GM12878 (cell line): ENCODE data around the gene UBE2E3. TPM values are rescaled to one million over a fixed set of nuclear protein-coding genes. Genes with fewer than 3 reads are reported as not detected.

Experiments used
- ATAC-seq: fragments of 200-7000 bp; cut with Tn5 transposase; 3 replicates; pipeline ENCODE4 v1.9.1; 2020; ENCODE audit warnings: mild to moderate bottlenecking, moderate library complexity
- BruUV-seq: library from RNA; stranded (reverse); fragments of 400-500 nt; replicated peaks from 2 replicates; lab custom pipeline; 2021; lab: Mats Ljungman, UMichigan
- CTCF ChIA-PET: fragments of 300-600 bp; sonication (Branson Sonifier 250); formaldehyde crosslinking; extraction: SDS; loops from one replicate; lab custom pipeline; 2021; ENCODE audit warnings: inconsistent platforms; lab: Yijun Ruan, JAX
- POLR2A ChIA-PET: fragments of 350-600 bp; formaldehyde crosslinking; extraction: SDS; loops from one replicate; lab custom pipeline; 2021; ENCODE audit warnings: inconsistent platforms; lab: Charles Lee
- RAD21 ChIA-PET: fragments of 300-600 bp; sonication (Branson Sonifier 250); formaldehyde crosslinking; loops from one replicate; lab custom pipeline; 2023; ENCODE audit warnings: antibody characterized with exemption; ENCODE audit not compliant: unreplicated experiment; lab: Charles Lee
- SMC1A ChIA-PET: fragments of 300-600 bp; sonication (Branson Sonifier 250); formaldehyde crosslinking; loops from one replicate; lab custom pipeline; 2023; ENCODE audit not compliant: unreplicated experiment, uncharacterized antibody; lab: Charles Lee
- DNase-seq: peaks from one replicate; pipeline ENCODE4 v3.0.0-alpha.2; 2011; ENCODE audit warnings: low read depth, low spot score
- FAIRE-seq: peaks from 3 replicates; lab custom pipeline; 2011; peaks lifted over from hg19 to GRCh38; lab: Jason Lieb, UNC
- H2AFZ ChIP-seq: 2 replicates; pipeline ENCODE4 v1.6.0; 2011; ENCODE audit warnings: low read depth, low read length, control low read depth; ENCODE audit not compliant: control insufficient read depth
- H3K27ac ChIP-seq: 2 replicates; pipeline ENCODE4 v1.5.1; 2011; ENCODE audit warnings: control low read depth; ENCODE audit not compliant: control insufficient read depth, insufficient read depth
- H3K27me3 ChIP-seq, 2 experiments: replicated peaks in 1 of 2; 2 replicates each; pipeline versions ENCODE4 v1.6.0 to v1.6.1; 2011; ENCODE audit warnings: low read length in 1 of 2; ENCODE audit not compliant: control insufficient read depth in 2 of 2, insufficient read depth in 2 of 2
- H3K36me3 ChIP-seq, 2 experiments: 2 replicates each; pipeline ENCODE4 v1.5.1; 2011; ENCODE audit warnings: low read length in 1 of 2; ENCODE audit not compliant: control insufficient read depth in 2 of 2, insufficient read depth in 2 of 2
- H3K4me1 ChIP-seq: 2 replicates; pipeline ENCODE4 v1.6.1; 2011; ENCODE audit warnings: mild to moderate bottlenecking, low read length, moderate library complexity, mixed read lengths; ENCODE audit not compliant: control insufficient read depth, insufficient read depth
- H3K4me2 ChIP-seq: 2 replicates; pipeline ENCODE4 v1.6.0; 2011; ENCODE audit warnings: control low read depth; ENCODE audit not compliant: control insufficient read depth, insufficient read depth
- H3K4me3 ChIP-seq: fragments of 200-600 bp; sonication (generic); 2 replicates; pipeline ENCODE4 v1.5.1; 2016
- H3K79me2 ChIP-seq: 2 replicates; pipeline ENCODE4 v1.6.0; 2011; ENCODE audit warnings: low read length; ENCODE audit not compliant: control insufficient read depth, insufficient read depth
- H3K9ac ChIP-seq: 2 replicates; pipeline ENCODE4 v1.8.0; 2011; ENCODE audit warnings: low read length, control low read depth, mixed read lengths; ENCODE audit not compliant: control insufficient read depth, insufficient read depth
- H3K9me3 ChIP-seq: replicated peaks from 3 replicates; pipeline ENCODE4 v1.5.1; 2011; ENCODE audit warnings: mild to moderate bottlenecking, low read length; ENCODE audit not compliant: control insufficient read depth, insufficient read depth
- H4K20me1 ChIP-seq: 2 replicates; pipeline ENCODE4 v1.6.0; 2011; ENCODE audit not compliant: control insufficient read depth, insufficient read depth
- ATF7 ChIP-seq: fragments of 450-650 bp; IDR thresholded peaks from 2 replicates; pipeline ENCODE4 v1.6.1; 2016; ENCODE audit warnings: low read depth, mild to moderate bottlenecking
- CHD4 ChIP-seq: fragments of 200-600 bp; sonication (generic); IDR thresholded peaks from 2 replicates; pipeline ENCODE4 v1.6.1; 2016; ENCODE audit warnings: mild to moderate bottlenecking
- CREB1 ChIP-seq: IDR thresholded peaks from 2 replicates; pipeline ENCODE4 v1.6.1; 2012; ENCODE audit warnings: low read depth, mild to moderate bottlenecking, inconsistent platforms
- CREM ChIP-seq: IDR thresholded peaks from 2 replicates; pipeline ENCODE4 v1.6.1; 2014; ENCODE audit warnings: antibody characterized with exemption, low read depth
- EED ChIP-seq: sonication (generic); IDR thresholded peaks from 2 replicates; pipeline ENCODE4 v1.6.1; 2016; ENCODE audit warnings: antibody characterized with exemption, low read depth
- JUNB ChIP-seq: IDR thresholded peaks from 2 replicates; pipeline ENCODE4 v1.6.1; 2016; ENCODE audit warnings: antibody characterized with exemption, mild to moderate bottlenecking
- MEF2B ChIP-seq: fragments of 450-650 bp; IDR thresholded peaks from 2 replicates; pipeline ENCODE4 v1.6.1; 2018; ENCODE audit warnings: mild to moderate bottlenecking, moderate library complexity; ENCODE audit not compliant: partially characterized antibody, poor library complexity, severe bottlenecking
- NFIC ChIP-seq: IDR thresholded peaks from 2 replicates; pipeline ENCODE4 v1.6.1; 2012; ENCODE audit warnings: low read depth, mild to moderate bottlenecking, inconsistent platforms, low read length, moderate library complexity
- RELB ChIP-seq: fragments of 450-650 bp; IDR thresholded peaks from 2 replicates; pipeline ENCODE4 v1.6.1; 2017; ENCODE audit warnings: low read depth, mild to moderate bottlenecking, moderate library complexity
- REST ChIP-seq: IDR thresholded peaks from 2 replicates; pipeline ENCODE4 v1.6.1; 2012; ENCODE audit warnings: mild to moderate bottlenecking, low read depth, low read length
- RUNX3 ChIP-seq: IDR thresholded peaks from 2 replicates; pipeline ENCODE4 v1.6.1; 2012; ENCODE audit warnings: low read length, inconsistent platforms
- WGBS: methylation state at CpG from one replicate; pipeline ENCODE4 v1.1.6; 2016; ENCODE audit warnings: low lambda C conversion rate; ENCODE audit not compliant: insufficient replicate concordance, insufficient coverage; ENCODE audit errors: missing lambda C conversion rate; 5-methylcytosine and 5-hydroxymethylcytosine counted together
- in situ Hi-C: fragments of 300-500 bp; cut with MboI; formaldehyde crosslinking; loops from 9 replicates; pipeline ENCODE4 v1.14.3; 2018; ENCODE audit warnings: mixed read lengths
- intact Hi-C: fragments of 100-400 bp; cut with micrococcal nuclease; formaldehyde crosslinking; loops from one replicate; pipeline ENCODE4 v1.14.2; 2022; ENCODE audit not compliant: unreplicated experiment
- polyA plus RNA-seq, 11 experiments: library from polyadenylated mRNA; depleted of rRNA in 4 of 11; unstranded in 6 of 11; stranded (reverse) in 5 of 11; fragments of >200 nt; fragmentation: Nextera tagmentation in 4 of 11; fragmentation: Illumina TruSeq in 1 of 11; extraction: Ambion mirVana in 4 of 11; extraction: Trizol in 1 of 11; gene quantifications; 1 replicate in 1 of 11; 2 replicates in 10 of 11; pipeline versions ENCODE4 v1.2.1 to v1.2.3, GENCODE V29; 2011 to 2016; ENCODE audit warnings: inconsistent platforms in 2 of 11, missing spikeins in 2 of 11, low read depth in 1 of 11
- total RNA-seq, 4 experiments: library from RNA; depleted of rRNA in 3 of 4; stranded (reverse); fragments of >200 nt in 3 of 4; fragmentation: Illumina TruSeq in 1 of 4; extraction: Trizol in 1 of 4; gene quantifications; 2 replicates each; pipeline versions ENCODE4 v1.2.1 to v1.2.3, GENCODE V29; 2013 to 2021

Gene UBE2E3
- total and polyA plus RNA-seq, 10 of the 15 experiments (the other 5 are each of a cell fraction or from before 2014, with no cell fraction given): 14.9 to 50.0 (median 26.2) TPM

- no peaks in the 10 kb centered on the region for H4K20me1 ChIP-seq
- peaks cover 12% of the 10 kb centered on the region for H3K4me1 ChIP-seq
- H3K9ac ChIP-seq: no peak overlapping the region
- no peaks in the 10 kb centered on the region; a peak in 1 of 4 replicates for H3K36me3 ChIP-seq
- peak overlapping the region; percentile 75 for H3K4me2 ChIP-seq
- in situ Hi-C loops: no loop called here
- ChIA-PET POLR2A (interaction anchor here (1.0 kb wide), 1 partner anchor 54 kb away, joined by 3 read pairs; no protein-coding TSS in a partner anchor), CTCF (interaction anchor here (1.0 to 3.1 kb wide), 7 partner anchors 10 to 868 kb away, joined by 4 to 27 read pairs (median 7); partner anchors contain the start of gene UBE2E3), SMC1A (interaction anchor here (1.2 to 2.4 kb wide), 6 partner anchors 8 to 68 kb away, joined by 3 to 14 read pairs (median 6); no protein-coding TSS in a partner anchor), RAD21 (interaction anchor here (1.1 to 1.6 kb wide), 3 partner anchors 11 to 67 kb away, joined by 4 to 9 read pairs (median 5); partner anchors contain the start of gene UBE2E3)
- WGBS: 35% methylated on average over 4 of the region's 4 CpGs
- no peak overlapping the region for H3K4me3 ChIP-seq
- DNase-seq (no peak), ATAC-seq (peak; percentile 82), FAIRE-seq (peak; percentile 72)
- intact Hi-C loops: no loop called here
- BruUV-seq: no TSS peak
- peak overlapping the region; percentile 47 for H3K27ac ChIP-seq
- H3K79me2 ChIP-seq: peaks cover 3% of the 10 kb centered on the region
- no peak overlapping the region; the same call in 1 of the 2 replicates for H2AFZ ChIP-seq
- TF ChIP-seq EED (peak; percentile 24; the same call in 1 of the 2 replicates), MEF2B (no peak), NFIC (peak; percentile 15; the same call in 1 of the 2 replicates), CREB1 (peak; percentile 60; the same call in 1 of the 2 replicates), JUNB (peak; percentile 52), CREM (peak; percentile 61; the same call in 1 of the 2 replicates), REST (no peak), ATF7 (peak; percentile 27; the same call in 1 of the 2 replicates), CHD4 (no peak), RELB (peak; percentile 25; the same call in 1 of the 2 replicates), RUNX3 (peak; percentile 44)
- H3K27me3 ChIP-seq: no peaks in the 10 kb centered on the region
- no peaks in the 10 kb centered on the region for H3K9me3 ChIP-seq
Measured at GRCh38 chr2:180991820-180992219, 11.4 kb downstream of the UBE2E3 start.
